Measurements from ENCODE around the gene PKIG. TPM values are rescaled to one million over a fixed set of nuclear protein-coding genes. Genes with fewer than 3 reads are reported as not detected.

The PKIG gene
- total and polyA plus RNA-seq, 2 of the 8 experiments (the other 6 are each of a cell fraction or from before 2014, with no cell fraction given), result 26.7 to 34.3 TPM

DNA sequence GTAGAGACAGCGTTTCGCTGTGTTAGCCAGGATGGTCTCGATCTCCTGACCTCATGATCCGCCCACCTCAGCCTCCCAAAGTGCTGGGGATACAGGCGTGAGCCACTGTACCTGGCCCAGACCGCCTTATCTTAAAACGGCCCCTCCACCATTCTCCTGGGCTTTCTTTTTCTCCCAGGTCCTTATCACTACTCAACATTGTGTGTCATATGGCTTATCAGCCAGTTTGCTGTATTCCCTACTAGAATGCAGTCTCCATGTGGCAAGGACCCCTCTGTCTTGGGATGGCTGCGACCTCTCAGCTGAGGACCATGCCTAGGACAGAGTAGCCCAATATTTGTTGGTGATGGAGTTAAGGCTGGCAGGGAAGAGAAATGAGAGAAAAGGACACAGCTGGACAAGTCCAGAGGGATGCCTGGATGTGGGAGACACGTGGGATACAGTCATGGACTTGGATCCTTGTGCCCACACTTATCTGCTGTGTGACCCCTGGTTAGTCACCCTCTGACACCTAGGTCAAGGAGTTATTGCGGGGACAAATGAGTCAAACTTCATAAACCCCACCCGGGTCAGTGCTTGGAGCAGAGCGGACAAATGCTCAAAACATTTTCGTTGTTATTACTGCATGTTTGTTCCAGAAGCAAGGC lies 45.1 kb downstream of the PKIG start:
- H3K14ac ChIP-seq (ENCODE audit: insufficient read length), result no peak overlapping the region
- H4K8ac ChIP-seq (ENCODE audit: extremely low read depth, insufficient read depth, low read length), result no peak overlapping the region
- H2BK12ac ChIP-seq (ENCODE audit: low read depth, low read length), result no peak overlapping the region
- no peaks in the 10 kb centered on the region for H3K9me3 ChIP-seq (ENCODE audit: insufficient read depth in 2 of 2, low read depth in 1 of 2, low read length in 1 of 2)
- H3K4me2 ChIP-seq (ENCODE audit: insufficient read depth in 1 of 2, low read depth in 2 of 2, low read length in 2 of 2), result no peak overlapping the region
- no peaks in the 10 kb centered on the region for H3K23me2 ChIP-seq (ENCODE audit: low read depth, low read length)
- no peak overlapping the region; a peak in 1 of 7 replicates for H3K9ac ChIP-seq (replicated peaks in 1 of 4; ENCODE audit: extremely low read depth in 1 of 4, low read depth in 3 of 4, low read length in 3 of 4)
- no peak overlapping the region for H2BK5ac ChIP-seq (ENCODE audit: low read depth, low read length)
- DNase-seq (ENCODE audit: low read depth in 1 of 2, low spot score in 2 of 2) (no peak), FAIRE-seq (no peak)
- H3K27ac ChIP-seq (ENCODE audit: low read depth, low read length), result no peak overlapping the region
- no peak overlapping the region for H3K56ac ChIP-seq (replicated peaks; ENCODE audit: insufficient read length, low read depth, low read length)
- H2BK120ac ChIP-seq (replicated peaks; ENCODE audit: low read depth, low read length), result no peak overlapping the region
- H3K23ac ChIP-seq (ENCODE audit: insufficient read length), result no peak overlapping the region
- TF ChIP-seq SIX5 (IDR thresholded peaks at IDR 0.05; ENCODE audit: low read depth, low read length) (no peak), ZNF274 (IDR thresholded peaks at IDR 0.05; ENCODE audit: borderline replicate concordance, extremely low read depth, low read length) (no peak), TCF12 (IDR thresholded peaks at IDR 0.05; ENCODE audit: low read depth, low read length) (no peak), SP1 (IDR thresholded peaks at IDR 0.05; ENCODE audit: low read depth, low read length) (no peak), HDAC6 (IDR thresholded peaks at IDR 0.05; ENCODE audit: low read depth, low read length) (no peak), YY1 (IDR thresholded peaks at IDR 0.05; ENCODE audit: low read depth, low read length) (no peak), SAP30 (IDR thresholded peaks at IDR 0.05; ENCODE audit: insufficient read depth, insufficient replicate concordance, low read length) (no peak)
- TF ChIP-seq, protein P1, sequence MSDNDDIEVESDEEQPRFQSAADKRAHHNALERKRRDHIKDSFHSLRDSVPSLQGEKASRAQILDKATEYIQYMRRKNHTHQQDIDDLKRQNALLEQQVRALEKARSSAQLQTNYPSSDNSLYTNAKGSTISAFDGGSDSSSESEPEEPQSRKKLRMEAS (IDR thresholded peaks at IDR 0.05), result no peak
- H3K36me3 ChIP-seq (ENCODE audit: control insufficient read depth in 2 of 4, insufficient read depth in 4 of 4, low read length in 3 of 4), result peaks cover 0 to 5% (median 0%) of the 10 kb centered on the region in 4 experiments; a peak in 2 of 8 replicates
- H2BK15ac ChIP-seq (ENCODE audit: low read length), result no peak overlapping the region
- CTCF ChIA-PET (ENCODE audit: partially characterized antibody), result interaction anchor here (0.7 to 1.6 kb wide), 5 partner anchors 8 to 243 kb away, joined by 3 to 6 read pairs (median 3); no protein-coding TSS in a partner anchor
- no peak overlapping the region for H2BK20ac ChIP-seq (ENCODE audit: low read length)
- H3K4ac ChIP-seq (replicated peaks; ENCODE audit: insufficient read length, low read depth, low read length), result no peak overlapping the region
- 90% methylated on average over 13 of the region's 13 CpGs; no CpG with 5 or more reads in 1 of the 2 experiments for WGBS, 2 experiments (ENCODE audit: extremely low coverage in 1 of 2, insufficient coverage in 1 of 2, insufficient read length in 1 of 2, insufficient replicate concordance in 2 of 2, low coverage in 1 of 2, low lambda C conversion rate in 2 of 2, missing lambda C conversion rate in 1 of 2)
- no peak overlapping the region for H4K5ac ChIP-seq (ENCODE audit: insufficient read length, low read depth, low read length)
- H4K91ac ChIP-seq (replicated peaks; ENCODE audit: insufficient read length, low read length), result no peak overlapping the region
- H2AFZ ChIP-seq (ENCODE audit: low read length), result no peak overlapping the region
- H3K79me2 ChIP-seq (ENCODE audit: control insufficient read depth in 1 of 2, insufficient read depth in 2 of 2, low read length in 2 of 2), result no peaks in the 10 kb centered on the region
- H3K18ac ChIP-seq (ENCODE audit: extremely low read depth, low read length), result no peak overlapping the region
- peaks cover 0 to 3% (median 0%) of the 10 kb centered on the region in 4 experiments; a peak in 3 of 7 replicates for H3K4me1 ChIP-seq (replicated peaks in 1 of 4; ENCODE audit: control insufficient read depth in 3 of 4, insufficient read depth in 4 of 4, low read length in 3 of 4)
- POLR2A ChIA-PET (ENCODE audit: partially characterized antibody), result no interaction called here
- H3K27me3 ChIP-seq (replicated peaks in 1 of 4; ENCODE audit: control insufficient read depth in 3 of 4, extremely low read depth in 1 of 4, insufficient read depth in 3 of 4, low read length in 3 of 4), result no peaks in the 10 kb centered on the region
- peaks cover 0 to 7% of the 10 kb centered on the region in 2 experiments for H4K20me1 ChIP-seq (replicated peaks in 1 of 2; ENCODE audit: control insufficient read depth in 1 of 2, insufficient read depth in 2 of 2, low read length in 2 of 2)
- H2AK5ac ChIP-seq (ENCODE audit: low read depth, low read length), result no peak overlapping the region
- H3K79me1 ChIP-seq (ENCODE audit: low read depth, low read length), result no peaks in the 10 kb centered on the region; the same call in 1 of the 2 replicates
- H3K4me3 ChIP-seq (ENCODE audit: extremely low read depth in 1 of 4, insufficient read depth in 2 of 4, low read depth in 3 of 4, low read length in 4 of 4), result no peak overlapping the region
